Measurements from ENCODE around the gene SMYD4.
A peak's percentile ranks its signal among the peaks of the same experiment; 100 is the strongest.
"Not testable (repeated sequence)": the region's sequence is repeated elsewhere in the genome, so short reads cannot be mapped to it uniquely, and the experiment has no call there.

The SMYD4 gene

GRCh38 chr17:1767358-1767757, 62.3 kb downstream of the SMYD4 start:
- no peak for DNase-seq (ENCODE audit: low read depth, low spot score)
- in situ Hi-C loops (cut with HindIII; ENCODE audit: low sequenced_read_pairs): no loop called here
- H3K4me3 ChIP-seq (ENCODE audit: low read depth, low read length): no peak overlapping the region
- TF ChIP-seq CTCF (IDR thresholded peaks at IDR 0.05; ENCODE audit: low read depth, low read length): peak; percentile 7

GRCh38 chr17:1766382-1767135, 63.1 kb downstream of the SMYD4 start:
- in situ Hi-C loops (cut with HindIII; ENCODE audit: low sequenced_read_pairs): no loop called here

GRCh38 chr17:1765576-1765975, 64.1 kb downstream of the SMYD4 start:
- in situ Hi-C loops (cut with HindIII; ENCODE audit: low sequenced_read_pairs): no loop called here
- TF ChIP-seq CTCF (IDR thresholded peaks at IDR 0.05; ENCODE audit: low read depth, low read length): no peak
- no peak overlapping the region for H3K4me3 ChIP-seq (ENCODE audit: low read depth, low read length)
- DNase-seq (ENCODE audit: low read depth, low spot score): no peak

More at GRCh38 chr17:1766382-1767135, 63.1 kb downstream of the SMYD4 start:
- no peak for DNase-seq (ENCODE audit: low read depth, low spot score)
- TF ChIP-seq CTCF (IDR thresholded peaks at IDR 0.05; ENCODE audit: low read depth, low read length): no peak
- H3K4me3 ChIP-seq (ENCODE audit: low read depth, low read length): no peak overlapping the region

- DNase-seq (ENCODE audit: low read depth, low spot score); in situ Hi-C loops (cut with HindIII; ENCODE audit: low sequenced_read_pairs); H3K4me3 ChIP-seq (ENCODE audit: low read depth, low read length): not testable (repeated sequence)
Measured at GRCh38 chr17:1764705-1765104, 65.0 kb downstream of the SMYD4 start.

- no peak for TF ChIP-seq CTCF (IDR thresholded peaks at IDR 0.05; ENCODE audit: low read depth, low read length)
- H3K4me3 ChIP-seq (ENCODE audit: low read depth, low read length): no peak overlapping the region
- DNase-seq (ENCODE audit: low read depth, low spot score): peak; percentile 79
- in situ Hi-C loops (cut with HindIII; ENCODE audit: low sequenced_read_pairs): no loop called here
Measured at GRCh38 chr17:1764284-1764683, 65.4 kb downstream of the SMYD4 start.

- H3K4me3 ChIP-seq (ENCODE audit: low read depth, low read length): peak overlapping the region; percentile 60
- in situ Hi-C loops (cut with HindIII; ENCODE audit: low sequenced_read_pairs): no loop called here
- no peak for TF ChIP-seq CTCF (IDR thresholded peaks at IDR 0.05; ENCODE audit: low read depth, low read length)
- peak; percentile 86 for DNase-seq (ENCODE audit: low read depth, low spot score)
Measured at GRCh38 chr17:1762901-1763898, 66.5 kb downstream of the SMYD4 start.

Measured in astrocyte of the spinal cord (primary cell).